Panc1 (cell line): Measurements from ENCODE around the gene ATF7. TPM values are rescaled to one million over a fixed set of nuclear protein-coding genes. Genes with fewer than 3 reads are reported as not detected.

Experiments used
- ATAC-seq: fragments of 200-7000 bp; cut with Tn5 transposase; 2 replicates; pipeline ENCODE4 v1.9.1; 2020; ENCODE audit warnings: mild to moderate bottlenecking, moderate library complexity
- BruUV-seq: library from RNA; stranded (reverse); fragments of 400-500 nt; replicated peaks from 2 replicates; lab custom pipeline; 2021; lab: Mats Ljungman, UMichigan
- CTCF ChIA-PET: fragments of 300-600 bp; sonication (Branson Sonifier 250); formaldehyde crosslinking; loops from one replicate; lab custom pipeline; 2022; ENCODE audit warnings: antibody characterized with exemption; lab: Charles Lee
- POLR2A ChIA-PET: fragments of 300-600 bp; sonication (Branson Sonifier 250); formaldehyde crosslinking; loops from one replicate; lab custom pipeline; 2022; ENCODE audit warnings: antibody characterized with exemption; lab: Charles Lee
- DNase-seq: peaks from one replicate; pipeline ENCODE4 v3.0.0-alpha.2; 2010; ENCODE audit warnings: low read depth, low spot score
- H3K27ac ChIP-seq: 2 replicates; pipeline ENCODE4 v1.5.1; 2011; ENCODE audit warnings: mild to moderate bottlenecking, low read length, inconsistent platforms
- H3K27me3 ChIP-seq: fragments of 200-500 bp; sonication (Bioruptor generic); 2 replicates; pipeline ENCODE4 v1.6.0; 2014; ENCODE audit warnings: low read length, inconsistent platforms; ENCODE audit not compliant: control insufficient read depth, insufficient read depth
- H3K36me3 ChIP-seq: fragments of 200-500 bp; sonication (Bioruptor generic); 2 replicates; pipeline ENCODE4 v1.5.1; 2014; ENCODE audit warnings: inconsistent platforms, mild to moderate bottlenecking, low read length, moderate library complexity; ENCODE audit not compliant: control insufficient read depth, insufficient read depth
- H3K4me1 ChIP-seq: 2 replicates; pipeline ENCODE4 v1.5.1; 2011; ENCODE audit warnings: inconsistent platforms, mild to moderate bottlenecking, low read length, moderate library complexity; ENCODE audit not compliant: control insufficient read depth, insufficient read depth
- H3K4me3 ChIP-seq, 2 experiments: 2 replicates each; pipeline ENCODE4 v1.5.1; 2011 to 2012; ENCODE audit warnings: low read depth in 2 of 2, low read length in 2 of 2, mild to moderate bottlenecking in 2 of 2, inconsistent platforms in 1 of 2, moderate library complexity in 1 of 2
- H3K9me3 ChIP-seq: fragments of 200-500 bp; sonication (Bioruptor generic); 2 replicates; pipeline ENCODE4 v1.5.1; 2014; ENCODE audit warnings: low read depth, mild to moderate bottlenecking, inconsistent platforms, low read length, moderate library complexity; ENCODE audit not compliant: control insufficient read depth, insufficient read depth
- CTCF ChIP-seq: fragments of 450-650 bp; IDR thresholded peaks from 2 replicates; pipeline ENCODE4 v1.5.1; 2017; ENCODE audit warnings: mild to moderate bottlenecking
- POLR2AphosphoS5 ChIP-seq: IDR thresholded peaks from 2 replicates; pipeline ENCODE4 v1.6.1; 2012; ENCODE audit warnings: mild to moderate bottlenecking, low read depth, low read length, moderate library complexity
- REST ChIP-seq, 2 experiments: IDR thresholded peaks; 2 replicates each; pipeline ENCODE4 v1.6.1; 2011 to 2012; ENCODE audit warnings: low read depth in 2 of 2, control low read depth in 1 of 2, low read length in 1 of 2, mild to moderate bottlenecking in 1 of 2, moderate library complexity in 1 of 2; ENCODE audit not compliant: insufficient read depth in 1 of 2
- SIN3A ChIP-seq: IDR thresholded peaks from 2 replicates; pipeline ENCODE4 v1.6.1; 2012; ENCODE audit warnings: low read depth, mild to moderate bottlenecking, low read length, moderate library complexity, borderline replicate concordance; ENCODE audit not compliant: insufficient read depth
- TCF7L2 ChIP-seq: IDR thresholded peaks from 2 replicates; pipeline ENCODE4 v1.6.1; 2011; ENCODE audit warnings: mild to moderate bottlenecking, low read depth, low read length, inconsistent platforms
- in situ Hi-C: cut with HindIII; loops from 2 replicates; pipeline ENCODE4 v1.10.0; 2016; ENCODE audit warnings: low sequenced_read_pairs, low pct_unique_long_range_greater_than_20kb
- intact Hi-C: fragments of 100-400 bp; cut with micrococcal nuclease; formaldehyde crosslinking; loops from one replicate; pipeline ENCODE4 v1.10.0; 2022; ENCODE audit not compliant: unreplicated experiment
- total RNA-seq: library from RNA; stranded (reverse); gene quantifications from one replicate; pipeline ENCODE4 v1.2.1, GENCODE V29; 2021; ENCODE audit not compliant: unreplicated experiment

ATF7 gene
- total RNA-seq, 1 experiment from 2014 or later: 29.5 TPM

- Histone ChIP-seq H3K36me3 (no peaks in the 10 kb centered on the region), H3K4me3 (no peak overlapping the region), H3K27ac (no peak overlapping the region), H3K27me3 (no peaks in the 10 kb centered on the region), H3K9me3 (no peaks in the 10 kb centered on the region), H3K4me1 (peaks cover 14% of the 10 kb centered on the region)
- no peak for TF ChIP-seq SIN3A
- no peak for TF ChIP-seq REST (IDR thresholded peaks at IDR 0.05; ENCODE audit: insufficient read depth in 1 of 2, low read depth in 2 of 2, low read length in 1 of 2)
- TF ChIP-seq TCF7L2: no peak
- TF ChIP-seq POLR2AphosphoS5: no peak
- no peak for TF ChIP-seq CTCF
- no peak for DNase-seq
- no peak for ATAC-seq
- no TSS peak for BruUV-seq
- in situ Hi-C loops (no loop called here), intact Hi-C loops (no loop called here)
- POLR2A ChIA-PET: no interaction called here
- CTCF ChIA-PET: interaction anchor here (0.6 kb wide), 1 partner anchor 154 kb away, joined by 3 read pairs; no protein-coding TSS in a partner anchor
Measured at GRCh38 chr12:53489242-53489864, 136.8 kb downstream of the ATF7 start.

DNA sequence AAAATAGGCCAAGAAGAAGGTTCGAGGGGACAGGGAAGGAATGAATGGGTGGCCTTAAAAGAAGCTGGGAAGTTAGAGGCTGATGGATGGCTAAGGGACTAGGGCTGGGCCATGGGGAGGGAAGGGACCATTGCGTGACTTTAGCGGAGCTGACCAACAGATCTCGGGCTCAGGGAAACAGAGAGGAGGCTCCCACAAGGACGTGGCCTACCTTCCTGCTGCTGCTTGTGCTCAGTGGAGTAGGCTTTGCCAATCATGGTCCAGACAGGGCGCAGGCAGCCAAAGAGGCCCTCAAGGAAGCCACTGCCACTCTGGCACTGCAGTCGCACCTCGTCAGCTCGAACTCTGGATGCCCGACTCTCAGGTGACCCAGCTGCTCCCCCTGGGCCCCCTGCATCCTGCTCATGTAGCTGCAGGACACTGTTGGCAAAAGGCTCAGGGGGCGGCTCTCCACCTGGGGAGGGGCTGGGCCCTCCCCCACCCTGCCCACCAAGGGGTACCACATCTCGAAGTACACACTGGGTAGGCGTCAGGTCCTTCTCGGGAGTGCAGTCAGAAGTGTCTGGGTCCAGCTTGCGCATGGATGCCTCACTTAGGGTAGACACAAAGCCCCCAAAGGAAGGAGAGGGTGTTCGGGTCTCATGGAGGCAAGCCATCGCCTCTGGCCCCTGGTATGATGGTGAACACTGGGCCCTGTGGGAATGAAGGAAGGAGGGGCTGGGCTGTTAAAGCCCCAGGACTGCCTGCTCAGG, 139.3 kb downstream of the ATF7 start:
- Histone ChIP-seq H3K4me1 (no peaks in the 10 kb centered on the region), H3K27me3 (no peaks in the 10 kb centered on the region), H3K9me3 (no peaks in the 10 kb centered on the region), H3K4me3 (no peak overlapping the region), H3K27ac (no peak overlapping the region), H3K36me3 (peaks cover 4% of the 10 kb centered on the region; the same call in 1 of the 2 replicates)
- in situ Hi-C loops (no loop called here), intact Hi-C loops (no loop called here)
- ChIA-PET POLR2A (no interaction called here), CTCF (no interaction called here)
- ATAC-seq (no peak), DNase-seq (no peak)
- BruUV-seq: no TSS peak
- TF ChIP-seq TCF7L2 (no peak), REST (IDR thresholded peaks at IDR 0.05; ENCODE audit: insufficient read depth in 1 of 2, low read depth in 2 of 2, low read length in 1 of 2) (no peak), POLR2AphosphoS5 (no peak)
